Activated T-helper 9 cell treated with anti-CD3 and anti-CD28 coated beads, Interleukin-2, amount 50 U/mL, for 16 hours (primary cell): ENCODE results near the gene TUT7.
A peak's percentile ranks its signal among the peaks of the same experiment; 100 is the strongest.
"Not testable (repeated sequence)": the region's sequence is repeated elsewhere in the genome, so short reads cannot be mapped to it uniquely, and the experiment has no call there.

Source experiments
- DNase-seq: peaks from one replicate; pipeline ENCODE4 v3.0.0-alpha.2; 2020; ENCODE audit warnings: low read depth

TUT7 gene

GRCh38 chr9:86354011-86354817, at the start of gene TUT7:
TSS of gene TUT7 (minus strand) at chr9:86354410. CDS start at chr9:86353199, 1,211 bp downstream.
- DNase-seq: peak; percentile 92

DNA sequence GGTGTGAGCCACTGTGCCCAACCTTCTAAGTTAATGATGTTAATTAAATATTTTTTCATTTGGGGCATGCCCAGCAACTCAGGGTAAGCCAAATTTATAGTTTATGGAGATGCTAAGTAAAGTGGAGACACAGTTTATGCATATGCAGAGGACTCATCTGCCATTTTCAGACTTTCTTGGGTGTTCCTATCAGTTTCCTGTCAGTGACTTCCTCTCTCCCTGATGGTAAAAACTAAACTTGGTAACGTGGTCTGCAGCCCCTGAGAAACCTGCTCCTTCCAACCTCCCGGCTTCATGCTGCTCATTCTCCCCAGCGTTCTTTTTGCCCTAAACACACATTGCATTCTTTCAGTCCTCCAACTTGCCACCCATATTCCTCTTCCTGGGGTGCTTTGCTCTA, 48.4 kb upstream of the TUT7 start:
- DNase-seq: no peak

DNA sequence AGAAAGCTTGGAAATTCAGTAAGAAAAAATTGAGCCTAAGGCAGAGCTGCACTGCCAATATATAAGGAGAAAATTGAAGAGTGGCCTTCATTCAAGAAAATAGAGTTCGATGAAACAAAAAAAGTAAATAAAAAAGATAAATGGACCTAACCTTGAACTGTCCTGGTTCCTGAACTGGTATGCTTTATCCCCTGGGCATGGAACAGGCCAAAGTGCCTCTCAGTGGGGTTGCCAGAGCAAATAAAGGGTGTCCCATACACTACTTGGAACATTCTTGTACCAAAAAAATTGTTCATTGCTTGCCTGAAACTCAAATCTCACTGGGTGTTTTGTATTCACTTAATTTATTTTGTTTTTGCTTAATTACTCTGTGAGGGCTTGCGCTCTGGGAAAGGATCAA, 42.2 kb upstream of the TUT7 start:
- no peak for DNase-seq

GRCh38 chr9:86390184-86390583, 36.0 kb upstream of the TUT7 start:
- not testable (repeated sequence) for DNase-seq

DNA sequence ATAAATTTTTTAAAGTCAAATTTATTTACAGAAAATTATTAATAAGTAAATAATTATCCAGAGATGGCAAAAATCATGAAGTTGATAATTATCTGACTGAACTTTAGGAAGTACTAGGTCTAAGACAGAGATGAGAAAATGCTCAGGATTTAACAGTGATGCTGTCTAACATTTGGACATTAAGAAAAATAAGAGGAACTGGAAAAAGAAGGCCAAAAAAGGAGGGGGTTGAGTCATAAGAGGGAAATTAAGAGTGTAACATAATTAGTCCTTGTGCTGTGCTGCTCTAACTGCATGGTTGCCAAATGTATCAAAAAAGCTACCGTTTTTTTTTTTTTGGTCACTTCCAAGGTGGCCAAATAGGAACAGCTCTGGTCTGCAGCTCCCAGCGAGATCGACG, 35.4 kb upstream of the TUT7 start:
- DNase-seq: no peak

- DNase-seq: no peak
Measured at GRCh38 chr9:86387376-86387775, 33.2 kb upstream of the TUT7 start.

GRCh38 chr9:86383000-86383399, 28.8 kb upstream of the TUT7 start:
- DNase-seq: not testable (repeated sequence)

GRCh38 chr9:86376016-86376415, 21.8 kb upstream of the TUT7 start:
- no peak for DNase-seq

- no peak for DNase-seq
Measured at GRCh38 chr9:86369810-86370209, 15.6 kb upstream of the TUT7 start.

GRCh38 chr9:86368871-86369521, 14.8 kb upstream of the TUT7 start:
- no peak for DNase-seq

DNA sequence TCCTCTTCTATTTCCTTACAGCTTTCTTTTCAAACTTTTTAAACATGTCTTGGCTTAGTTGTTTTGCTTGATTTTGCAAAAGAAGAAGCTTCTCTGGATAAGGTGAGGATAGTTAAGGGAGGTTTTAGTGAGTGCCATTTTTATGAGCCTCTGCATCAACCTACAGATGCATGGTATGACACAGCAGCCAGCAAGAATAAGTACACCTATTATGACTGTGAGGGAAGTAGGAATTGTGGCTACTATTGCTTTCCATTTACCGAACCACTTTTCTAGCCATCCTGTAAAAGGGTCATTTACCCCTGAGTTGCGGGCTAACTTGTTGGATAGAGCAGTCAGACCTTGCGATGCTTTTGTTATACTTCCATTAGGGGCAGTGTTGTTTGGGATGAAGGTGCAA, 7.0 kb upstream of the TUT7 start:
- DNase-seq: no peak

DNA sequence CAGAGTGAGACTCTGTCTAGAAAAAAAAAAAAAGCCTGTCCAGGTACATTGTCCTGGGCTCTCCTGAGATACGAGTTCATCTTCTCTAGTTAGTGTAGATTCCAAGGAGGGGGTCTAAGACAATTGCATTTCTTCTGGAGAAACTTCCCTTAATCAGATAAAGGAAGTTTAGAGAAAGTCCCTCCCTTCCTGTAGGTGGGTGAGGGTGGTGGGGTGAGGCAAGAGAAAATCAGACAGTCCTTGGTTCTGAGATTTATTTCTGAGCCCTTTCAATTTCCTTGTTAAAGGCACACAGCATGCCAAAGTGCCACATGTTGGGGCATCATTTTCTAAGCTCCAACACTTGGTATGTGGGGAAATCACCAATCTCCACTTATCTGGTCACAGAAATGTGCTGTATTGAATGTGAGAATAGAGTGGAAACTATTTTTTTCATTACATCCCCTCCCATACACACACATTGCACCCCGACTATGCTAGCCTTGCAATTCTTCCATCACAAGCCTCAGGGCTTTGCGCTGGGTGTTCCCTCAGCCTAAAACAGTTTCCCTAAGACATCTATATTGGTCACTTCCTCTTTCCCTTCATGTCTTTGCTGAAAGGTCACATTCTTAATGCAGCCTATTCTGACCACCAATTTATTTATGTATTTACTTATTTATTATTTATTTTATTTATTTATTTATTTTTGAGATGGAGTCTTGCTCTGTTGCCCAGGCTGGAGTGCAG, 5.1 kb upstream of the TUT7 start:
- no peak for DNase-seq

DNA sequence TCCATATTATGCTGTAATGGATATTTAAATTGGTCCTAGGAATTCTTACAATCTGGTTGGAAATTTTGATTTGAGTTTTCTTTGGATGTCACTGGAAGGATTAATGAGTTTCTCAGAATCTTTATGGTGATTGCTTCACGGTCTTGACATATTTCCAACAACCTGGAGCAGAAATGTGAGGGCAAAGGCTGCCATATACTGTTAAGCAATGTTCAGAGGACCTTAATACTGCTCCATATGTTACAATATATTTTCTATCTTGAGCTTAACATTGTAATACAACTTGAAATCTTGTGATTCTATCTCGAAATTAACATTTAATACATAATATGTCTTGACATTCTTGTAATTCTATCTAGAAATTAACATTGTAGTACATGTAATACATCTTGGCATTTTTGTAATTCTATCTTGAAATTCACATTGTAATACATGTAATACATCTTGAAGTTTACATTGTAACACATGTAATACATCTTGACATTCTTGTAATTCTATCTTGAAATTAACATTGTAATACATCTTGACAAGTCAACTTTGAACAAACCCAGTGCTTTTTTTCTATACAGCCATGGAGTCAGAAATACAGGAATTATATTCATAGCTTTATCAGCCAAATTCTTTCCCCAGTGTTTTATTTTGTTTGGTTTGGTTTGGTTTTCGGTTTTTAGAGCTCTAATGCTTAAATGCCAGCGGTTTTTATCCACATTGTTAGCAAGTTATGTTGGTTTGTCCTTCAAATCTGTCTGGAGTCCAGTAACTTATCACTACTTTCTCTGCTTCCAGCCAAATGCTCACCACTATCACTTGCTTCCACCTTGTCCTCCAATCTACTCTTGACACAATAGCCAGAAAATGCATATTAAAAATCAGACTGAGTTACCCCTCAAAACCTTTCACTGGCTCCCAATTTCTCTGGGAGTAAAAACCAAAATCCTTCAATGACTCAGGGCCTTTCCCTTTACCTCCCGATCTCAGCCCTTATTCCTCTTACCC, 3.0 kb upstream of the TUT7 start:
- no peak for DNase-seq

- no peak for DNase-seq
Measured at GRCh38 chr9:86355814-86356213, 1.6 kb upstream of the TUT7 start.

- no peak for DNase-seq
Measured at GRCh38 chr9:86354818-86355309, 654 bp upstream of the TUT7 start.

DNA sequence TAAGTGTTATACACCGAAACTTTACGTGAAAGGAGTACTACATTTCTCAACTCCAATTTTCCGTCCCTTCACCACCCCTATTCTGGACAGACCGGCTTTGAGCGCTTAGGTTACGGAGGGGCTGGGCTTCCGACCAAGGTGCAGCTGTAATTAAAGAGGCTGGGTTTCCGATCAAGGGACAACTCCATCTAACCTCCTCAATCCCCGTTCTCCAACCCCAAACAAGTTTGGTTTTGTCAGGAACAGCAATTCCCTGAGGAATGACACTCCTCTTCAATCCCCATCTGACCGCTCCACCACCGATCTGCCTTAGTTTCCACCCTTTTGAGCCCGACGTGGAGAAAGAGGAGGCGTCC, 577 bp downstream of the TUT7 start:
- no peak for DNase-seq

DNA sequence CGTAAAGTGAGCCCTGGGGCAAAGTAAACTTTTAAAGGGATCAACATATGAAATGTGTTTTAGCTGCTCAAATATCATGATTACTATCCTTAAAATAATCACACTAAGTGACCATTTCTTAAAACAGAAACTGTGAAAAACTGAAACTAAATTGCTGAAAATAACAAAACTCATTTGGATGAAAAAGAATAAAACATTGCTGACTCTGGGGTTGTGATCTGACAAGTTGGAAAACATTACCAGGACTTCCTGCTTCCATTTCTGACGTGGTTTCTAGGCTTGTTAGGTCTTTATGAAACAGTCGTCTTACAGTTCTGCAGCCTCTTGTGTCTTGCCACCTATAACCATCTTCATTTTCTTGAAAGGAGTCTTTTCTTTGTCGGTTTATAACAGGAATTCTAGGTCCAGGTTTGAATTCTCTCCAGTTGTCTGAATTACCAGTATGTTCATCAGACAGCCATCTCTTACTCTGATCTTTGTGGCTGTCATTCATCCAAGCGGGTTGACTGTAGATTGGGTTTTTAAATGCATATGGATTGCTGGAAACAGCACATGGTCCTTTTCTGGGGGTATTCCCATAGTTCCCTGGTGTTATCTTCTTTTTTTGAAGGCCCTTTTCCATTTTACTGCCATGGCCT, 1.7 kb downstream of the TUT7 start:
- DNase-seq: no peak

DNA sequence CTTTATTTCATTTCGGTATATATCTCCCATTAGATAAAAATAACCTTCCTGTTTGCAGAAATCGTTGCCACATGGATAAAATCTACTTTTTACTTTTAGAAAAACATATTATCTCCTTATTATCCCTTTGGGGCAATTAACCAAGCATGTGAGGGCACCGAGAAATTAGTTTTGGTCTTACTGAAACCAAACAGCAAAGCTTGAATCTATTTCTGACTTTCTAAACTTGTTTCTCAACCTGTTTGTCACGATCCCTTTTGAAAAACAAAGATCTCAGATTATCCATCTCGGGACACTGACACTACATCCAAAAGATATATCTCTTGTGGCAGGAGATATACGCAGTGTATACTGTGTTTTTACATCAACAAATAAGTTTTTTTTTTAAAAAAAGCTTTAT, 2.3 kb downstream of the TUT7 start:
- no peak for DNase-seq

DNA sequence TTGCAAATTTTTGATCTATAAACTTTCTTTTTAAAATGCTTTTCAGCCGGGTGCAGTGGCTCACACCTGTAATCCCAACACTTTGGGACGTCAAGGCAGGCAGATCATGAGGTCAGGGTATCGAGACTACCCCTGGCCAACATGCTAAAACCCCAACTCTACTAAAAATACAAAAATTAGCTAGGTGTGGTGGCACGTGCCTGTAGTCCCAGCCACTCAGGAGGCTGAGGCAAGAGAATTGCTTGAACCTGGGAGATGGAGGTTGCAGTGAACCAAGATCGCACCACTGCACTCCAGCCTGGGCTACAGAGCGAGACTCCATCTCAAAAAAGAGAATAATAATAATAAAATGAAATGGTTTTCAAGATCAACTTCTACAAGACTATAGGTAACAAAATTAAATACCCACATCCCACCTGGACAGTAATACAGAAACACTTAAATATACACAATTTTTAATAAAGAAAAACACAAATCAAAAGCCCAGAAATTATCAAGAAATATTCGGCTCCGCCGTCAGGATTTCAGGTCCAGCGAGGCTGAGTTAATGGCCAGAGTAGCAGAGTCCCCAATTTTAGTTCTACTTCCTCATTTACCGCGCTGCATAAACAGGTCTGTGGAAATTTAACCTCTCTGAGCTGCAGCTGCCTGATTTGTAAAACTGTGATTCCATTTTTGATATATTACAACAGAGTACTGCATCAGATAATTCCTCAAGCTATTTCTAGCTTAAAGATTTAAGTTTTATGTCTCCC, 4.0 kb downstream of the TUT7 start:
- DNase-seq: no peak

- no peak for DNase-seq
Measured at GRCh38 chr9:86349271-86349670, 4.9 kb downstream of the TUT7 start.
